CD4-positive, CD25-positive, alpha-beta regulatory T cell (primary cell): ENCODE data around the gene ME2. TPM values are rescaled to one million over a fixed set of nuclear protein-coding genes. Genes with fewer than 3 reads are reported as not detected.
A peak's percentile ranks its signal among the peaks of the same experiment; 100 is the strongest.
"Not testable (repeated sequence)": the region's sequence is repeated elsewhere in the genome, so short reads cannot be mapped to it uniquely, and the experiment has no call there.

Experiments used
- ATAC-seq, 2 donors: fragments of 150-1000 bp; cut with Tn5 transposase; one replicate each; pipeline ENCODE4 v1.10.0; 2021; ENCODE audit warnings: low read depth in 2 of 2, moderate number of reproducible peaks in 2 of 2, moderate library complexity in 1 of 2
- DNase-seq, 3 donors: peaks; one replicate each; pipeline versions ENCODE4 v3.0.0 to v3.0.0-alpha.2; 2012 to 2022; ENCODE audit warnings: mixed read lengths in 1 of 3
- H3K27ac ChIP-seq: one replicate; pipeline ENCODE4 v1.7.0; 2013; ENCODE audit warnings: mild to moderate bottlenecking, low read length; ENCODE audit not compliant: insufficient read depth, poor library complexity, severe bottlenecking
- H3K27me3 ChIP-seq: one replicate; pipeline ENCODE4 v1.7.0; 2013; ENCODE audit warnings: low read length; ENCODE audit not compliant: control insufficient read depth, insufficient read depth
- H3K36me3 ChIP-seq: one replicate; pipeline ENCODE4 v1.7.0; 2013; ENCODE audit warnings: mild to moderate bottlenecking, low read length, moderate library complexity; ENCODE audit not compliant: control insufficient read depth, insufficient read depth
- H3K4me1 ChIP-seq: 2 replicates; pipeline ENCODE4 v1.7.0; 2013; ENCODE audit warnings: mild to moderate bottlenecking, low read length; ENCODE audit not compliant: insufficient read depth, control insufficient read depth, poor library complexity, severe bottlenecking
- H3K4me3 ChIP-seq: one replicate; pipeline ENCODE4 v1.7.0; 2013; ENCODE audit warnings: low read depth, mild to moderate bottlenecking, low read length, moderate library complexity
- H3K9me3 ChIP-seq, 2 experiments: 1 replicate in 1 of 2; 2 replicates in 1 of 2; pipeline ENCODE4 v1.7.0; 2013; ENCODE audit warnings: low read length in 2 of 2, mild to moderate bottlenecking in 1 of 2, moderate library complexity in 1 of 2; ENCODE audit not compliant: control insufficient read depth in 2 of 2
- H3K27ac Mint-ChIP-seq, 3 donors: one replicate each; pipeline ENCODE4 v1.8.0; 2020 to 2022; ENCODE audit warnings: mild to moderate bottlenecking in 3 of 3, mixed read lengths in 3 of 3, moderate library complexity in 2 of 3
- H3K27me3 Mint-ChIP-seq: one replicate; pipeline ENCODE4 v1.8.0; 2022; ENCODE audit warnings: mild to moderate bottlenecking, mixed read lengths
- H3K36me3 Mint-ChIP-seq: one replicate; pipeline ENCODE4 v1.8.0; 2020; ENCODE audit warnings: mixed read lengths
- H3K4me1 Mint-ChIP-seq, 4 donors: one replicate each; pipeline ENCODE4 v1.8.0; 2020 to 2022; ENCODE audit warnings: mixed read lengths in 4 of 4, mild to moderate bottlenecking in 1 of 4
- H3K4me3 Mint-ChIP-seq, 4 donors: one replicate each; pipeline ENCODE4 v1.8.0; 2020 to 2022; ENCODE audit warnings: mild to moderate bottlenecking in 4 of 4, mixed read lengths in 4 of 4, moderate library complexity in 3 of 4
- H3K9me3 Mint-ChIP-seq, 7 donors: one replicate each; pipeline ENCODE4 v1.8.0; 2020 to 2022; ENCODE audit warnings: mixed read lengths in 7 of 7, mild to moderate bottlenecking in 3 of 7, moderate library complexity in 2 of 7
- polyA plus RNA-seq, 4 donors: library from polyadenylated mRNA; unstranded; fragments of 300-500 nt; fragmentation: Illumina TruSeq; gene quantifications; one replicate each; pipeline ENCODE4 v1.2.3, GENCODE V29; 2021
- total RNA-seq: library from RNA; stranded (reverse); gene quantifications from one replicate; pipeline ENCODE4 v1.2.3, GENCODE V29; 2022

ME2 gene
- total RNA-seq (29.5 TPM), polyA plus RNA-seq (10 to 100 TPM; 35.9 to 45.4 (median 41.2) TPM)

DNA sequence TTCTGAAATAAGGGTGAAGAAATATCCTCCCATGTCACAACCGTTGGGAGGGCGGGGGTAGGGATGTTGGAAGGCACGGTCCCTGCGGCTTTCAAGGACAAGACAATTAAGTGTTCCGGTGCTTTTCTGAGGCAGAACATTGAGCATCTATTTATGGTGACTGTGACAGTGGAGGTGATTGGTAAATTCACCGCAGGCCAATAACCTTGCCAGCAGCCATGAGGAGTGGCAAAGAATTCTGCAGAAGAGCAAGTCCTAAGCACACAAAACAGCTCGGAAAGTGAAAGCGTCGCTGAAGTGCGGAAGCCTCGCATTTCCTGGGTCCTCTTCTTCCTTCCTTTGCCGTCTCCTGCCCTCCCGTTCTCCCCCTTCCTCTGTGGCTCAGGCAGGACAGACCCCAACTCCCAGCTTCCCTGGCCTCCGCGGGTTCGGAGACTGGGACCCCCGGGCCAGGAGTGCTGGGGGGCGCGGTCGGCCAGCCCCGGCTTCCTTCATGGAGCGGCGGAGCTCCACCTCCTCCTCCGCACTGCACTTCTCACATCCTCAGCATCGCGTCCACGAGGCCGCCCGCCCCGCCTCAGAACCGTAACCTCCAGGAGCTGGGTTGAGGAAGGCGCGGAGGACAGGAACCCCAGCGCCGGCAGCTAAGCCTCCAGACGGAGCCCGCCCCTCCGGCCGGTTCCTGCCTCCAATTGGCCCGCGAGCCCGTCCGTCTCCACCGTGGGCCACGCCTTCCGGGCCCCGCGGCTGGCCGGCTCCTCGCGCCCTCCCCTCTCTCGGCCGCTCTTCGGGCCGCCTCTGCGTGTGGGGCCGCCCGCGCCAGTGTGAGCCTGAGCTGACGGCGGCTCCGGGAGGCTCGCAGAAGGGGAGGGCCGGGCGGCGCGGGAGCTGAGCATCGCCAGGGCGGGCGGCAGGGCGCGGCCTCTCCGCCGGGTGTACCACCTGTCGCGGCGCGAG, at the start of gene ME2:
ME2 (plus strand) TSS at position 774 of the 957 bp plus-strand sequence. CDS start 16,703 bp downstream, outside the sequence.
- H3K4me1 Mint-ChIP-seq, result peaks cover 16 to 41% (median 29%) of the 10 kb centered on the region in 4 donors
- peak within 1 kb of the TSS; percentile 96 to 100 (median 98) for H3K4me3 Mint-ChIP-seq
- peak within 1 kb of the TSS; percentile 96 to 99 (median 96) for H3K27ac Mint-ChIP-seq

DNA sequence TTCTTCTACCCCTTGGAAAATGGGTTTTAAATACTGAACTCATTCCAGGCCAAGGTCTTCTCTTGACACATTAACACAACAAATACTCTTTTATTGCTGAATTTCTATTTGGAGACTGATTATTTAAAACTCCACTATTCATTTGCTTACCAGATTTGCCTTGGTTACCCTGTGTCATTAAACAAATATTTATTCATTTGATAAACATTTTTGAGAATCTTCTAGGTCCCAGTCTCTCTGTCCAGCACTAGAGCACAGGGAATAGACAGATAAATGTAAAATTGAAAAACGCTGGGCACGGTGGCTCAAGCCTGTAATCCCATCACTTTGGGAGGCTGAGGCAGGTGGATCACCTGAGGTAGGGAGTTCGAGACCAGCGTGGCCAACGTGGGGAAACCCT, 49.3 kb upstream of the ME2 start:
- Mint-ChIP-seq H3K27me3 (peaks cover 14% of the 10 kb centered on the region), H3K4me1 (no peaks in the 10 kb centered on the region), H3K27ac (no peak overlapping the region), H3K36me3 (no peaks in the 10 kb centered on the region), H3K4me3 (no peak overlapping the region), H3K9me3 (no peaks in the 10 kb centered on the region)
- no peaks in the 10 kb centered on the region for H3K9me3 ChIP-seq
- ATAC-seq (no peak), DNase-seq (no peak)
- no peaks in the 10 kb centered on the region for H3K4me1 ChIP-seq
- no peaks in the 10 kb centered on the region for H3K27me3 ChIP-seq
- no peak overlapping the region for H3K4me3 ChIP-seq
- H3K27ac ChIP-seq, result no peak overlapping the region
- no peaks in the 10 kb centered on the region for H3K36me3 ChIP-seq

More for the DNA sequence above, at the start of gene ME2:
- no peaks in the 10 kb centered on the region for H3K36me3 ChIP-seq
- DNase-seq, result peak; percentile 84 to 94 (median 86)
- Mint-ChIP-seq H3K27me3 (peaks cover 6% of the 10 kb centered on the region), H3K9me3 (no peaks in the 10 kb centered on the region), H3K36me3 (no peaks in the 10 kb centered on the region)
- ATAC-seq, result peak; percentile 92
- H3K4me3 ChIP-seq, result peak within 1 kb of the TSS; percentile 94
- no peaks in the 10 kb centered on the region for H3K9me3 ChIP-seq
- peak within 1 kb of the TSS; percentile 96 for H3K27ac ChIP-seq
- H3K27me3 ChIP-seq, result peaks cover 6% of the 10 kb centered on the region
- peaks cover 19% of the 10 kb centered on the region for H3K4me1 ChIP-seq

DNA sequence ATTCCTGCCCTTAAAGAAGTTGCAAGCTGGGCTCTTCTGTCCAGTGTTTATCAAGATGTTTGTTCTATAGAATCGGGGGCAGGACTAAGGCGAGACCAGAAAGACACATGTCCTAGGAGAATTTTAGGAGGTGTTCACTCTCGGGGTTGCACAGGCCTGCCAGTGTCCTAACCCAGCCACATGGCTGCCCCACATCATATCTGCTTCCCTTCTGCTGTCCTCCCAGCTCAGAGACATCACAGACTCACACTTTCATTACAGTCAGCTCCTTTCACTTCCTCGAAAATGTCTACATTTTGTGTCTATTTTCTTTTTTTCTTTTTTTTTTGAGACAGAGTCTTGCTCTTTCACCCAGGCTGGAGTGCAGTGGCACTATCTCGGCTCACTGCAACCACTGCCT, 48.4 kb upstream of the ME2 start:
- H3K4me3 Mint-ChIP-seq, result no peak overlapping the region
- Histone ChIP-seq H3K4me1 (no peaks in the 10 kb centered on the region), H3K27me3 (no peaks in the 10 kb centered on the region), H3K4me3 (no peak overlapping the region), H3K27ac (no peak overlapping the region), H3K9me3 (no peaks in the 10 kb centered on the region), H3K36me3 (no peaks in the 10 kb centered on the region)
- ATAC-seq (no peak), DNase-seq (no peak)
- H3K27ac Mint-ChIP-seq, result no peak overlapping the region
- H3K9me3 Mint-ChIP-seq, result no peaks in the 10 kb centered on the region
- peaks cover 14% of the 10 kb centered on the region for H3K27me3 Mint-ChIP-seq
- no peaks in the 10 kb centered on the region for H3K36me3 Mint-ChIP-seq
- no peaks in the 10 kb centered on the region for H3K4me1 Mint-ChIP-seq

DNA sequence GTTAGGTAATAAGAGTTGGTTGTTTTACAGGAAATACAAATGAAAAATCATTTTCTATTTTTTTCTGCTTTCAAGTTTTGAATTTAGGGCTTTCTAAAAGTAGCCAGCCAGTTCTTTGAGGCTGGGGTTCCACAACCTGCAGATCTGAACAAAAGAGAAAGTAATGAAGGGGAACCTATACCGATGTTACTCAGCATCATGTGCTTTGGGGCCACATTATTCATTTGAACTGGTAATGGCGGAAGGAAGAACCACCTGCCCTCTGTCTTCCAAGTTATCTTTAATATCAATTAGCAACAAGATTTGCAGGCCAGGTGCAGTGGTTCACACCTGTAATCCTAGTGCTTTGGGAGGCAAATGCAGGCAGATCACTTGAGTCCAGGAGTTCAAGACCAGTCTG, 46.2 kb upstream of the ME2 start:
- no peak overlapping the region for H3K27ac Mint-ChIP-seq
- no peaks in the 10 kb centered on the region for H3K4me1 Mint-ChIP-seq
- H3K4me3 ChIP-seq, result no peak overlapping the region
- ATAC-seq, result no peak
- no peak for DNase-seq
- H3K9me3 ChIP-seq, result no peaks in the 10 kb centered on the region
- H3K36me3 Mint-ChIP-seq, result no peaks in the 10 kb centered on the region
- no peak overlapping the region for H3K27ac ChIP-seq
- no peaks in the 10 kb centered on the region for H3K4me1 ChIP-seq
- H3K27me3 ChIP-seq, result no peaks in the 10 kb centered on the region
- H3K9me3 Mint-ChIP-seq, result no peaks in the 10 kb centered on the region
- no peak overlapping the region for H3K4me3 Mint-ChIP-seq
- no peaks in the 10 kb centered on the region for H3K36me3 ChIP-seq
- peaks cover 14% of the 10 kb centered on the region for H3K27me3 Mint-ChIP-seq

DNA sequence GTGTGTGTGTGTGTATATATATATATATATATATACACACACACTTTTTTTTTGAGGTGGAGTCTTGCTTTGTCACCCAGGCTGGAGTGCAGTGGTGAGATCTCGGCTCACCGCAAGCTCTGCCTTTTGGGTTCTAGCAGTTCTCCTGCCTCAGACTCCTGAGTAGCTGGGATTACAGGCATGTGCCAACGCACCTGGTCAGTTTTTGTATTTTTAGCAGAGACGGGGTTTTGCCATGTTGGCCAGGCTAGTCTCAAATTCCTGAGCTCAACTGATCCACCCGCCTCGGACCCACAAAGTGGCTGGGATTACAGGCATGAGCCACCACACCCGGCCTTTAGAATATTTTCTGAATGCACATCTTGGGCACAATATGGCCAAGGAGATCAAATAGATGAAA, 45.4 kb upstream of the ME2 start:
- H3K4me3 ChIP-seq, H3K36me3 Mint-ChIP-seq, H3K4me1 Mint-ChIP-seq, H3K4me3 Mint-ChIP-seq, H3K27ac ChIP-seq, ATAC-seq, H3K4me1 ChIP-seq, H3K27me3 ChIP-seq, H3K27ac Mint-ChIP-seq, H3K36me3 ChIP-seq, DNase-seq, H3K9me3 Mint-ChIP-seq, H3K9me3 ChIP-seq: not testable (repeated sequence)
- peaks cover 14% of the 10 kb centered on the region for H3K27me3 Mint-ChIP-seq

DNA sequence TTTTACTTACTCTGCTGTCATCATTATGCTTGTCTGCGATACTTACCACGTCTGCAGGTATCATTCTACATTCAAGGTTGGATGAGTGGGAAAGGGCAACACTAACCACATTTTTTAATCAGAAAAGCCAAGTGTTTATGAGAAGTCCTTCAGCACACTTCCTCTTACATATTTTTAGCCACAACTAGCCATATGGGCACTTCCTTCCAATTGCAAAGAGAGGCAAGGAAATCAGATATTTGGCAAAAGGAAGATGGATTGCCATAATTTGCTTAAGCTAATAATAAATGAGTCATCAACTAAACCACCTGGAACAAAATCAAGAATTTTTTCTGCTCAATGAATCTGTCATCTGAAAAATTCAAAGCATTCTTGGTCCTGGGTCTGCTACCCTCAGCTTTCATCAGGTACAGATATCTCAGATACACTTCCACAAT, 42.4 kb upstream of the ME2 start:
- peaks cover 3% of the 10 kb centered on the region for H3K27me3 ChIP-seq
- no peaks in the 10 kb centered on the region for H3K9me3 ChIP-seq
- Mint-ChIP-seq H3K27ac (peak overlapping the region in 1 of 3 donors; percentile 2), H3K27me3 (peaks cover 6% of the 10 kb centered on the region), H3K36me3 (no peaks in the 10 kb centered on the region), H3K4me1 (no peaks in the 10 kb centered on the region), H3K4me3 (no peak overlapping the region), H3K9me3 (no peaks in the 10 kb centered on the region)
- no peaks in the 10 kb centered on the region for H3K36me3 ChIP-seq
- DNase-seq (no peak), ATAC-seq (no peak)
- no peak overlapping the region for H3K4me3 ChIP-seq
- H3K27ac ChIP-seq, result no peak overlapping the region
- no peaks in the 10 kb centered on the region for H3K4me1 ChIP-seq

DNA sequence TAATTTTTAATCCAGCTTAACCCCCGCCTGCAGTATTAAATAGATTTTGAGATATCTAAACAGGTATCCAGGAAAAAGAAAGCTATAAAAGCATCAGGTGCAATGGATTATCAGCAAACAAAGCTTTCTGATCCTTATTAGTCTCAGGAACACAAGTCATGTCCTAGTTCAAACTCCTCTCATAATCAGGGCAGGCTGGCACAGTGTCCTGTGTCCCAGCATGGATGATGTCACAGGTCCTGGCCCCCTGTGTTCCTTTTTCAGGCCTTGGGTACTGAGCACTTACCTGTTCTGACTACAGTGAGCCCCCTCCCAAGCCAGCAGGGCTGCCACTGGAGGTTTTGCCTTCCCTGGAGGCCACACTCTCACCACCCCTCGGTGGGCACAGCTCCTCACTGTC, 39.6 kb upstream of the ME2 start:
- no peak for ATAC-seq
- H3K36me3 Mint-ChIP-seq, result no peaks in the 10 kb centered on the region
- no peaks in the 10 kb centered on the region for H3K4me1 ChIP-seq
- DNase-seq, result no peak
- H3K9me3 ChIP-seq, result no peaks in the 10 kb centered on the region
- H3K27me3 ChIP-seq, result peaks cover 3% of the 10 kb centered on the region
- H3K27ac ChIP-seq, result no peak overlapping the region
- H3K4me3 Mint-ChIP-seq, result no peak overlapping the region
- no peak overlapping the region for H3K27ac Mint-ChIP-seq
- H3K27me3 Mint-ChIP-seq, result peaks cover 10% of the 10 kb centered on the region
- no peaks in the 10 kb centered on the region for H3K36me3 ChIP-seq
- H3K4me3 ChIP-seq, result no peak overlapping the region
- H3K9me3 Mint-ChIP-seq, result no peaks in the 10 kb centered on the region
- no peaks in the 10 kb centered on the region for H3K4me1 Mint-ChIP-seq

DNA sequence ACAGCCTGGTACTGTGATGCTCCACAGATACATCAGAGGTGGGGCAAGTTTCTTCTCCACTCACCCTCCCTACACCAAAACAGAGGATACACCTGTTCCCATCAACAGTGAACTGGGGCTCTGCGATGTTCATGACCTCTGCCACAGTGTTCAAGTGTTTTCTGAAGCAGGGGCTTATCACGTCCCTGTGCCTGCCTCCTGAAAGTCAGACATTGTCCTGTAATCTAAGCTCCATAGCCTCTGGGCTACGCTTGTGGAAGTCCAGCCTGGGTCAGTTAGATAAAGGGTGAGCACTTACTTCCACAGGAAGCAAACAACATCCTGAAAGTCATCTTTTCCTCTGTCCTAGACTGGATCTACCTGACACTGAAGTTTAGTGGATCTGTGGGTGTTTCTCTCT, 38.9 kb upstream of the ME2 start:
- Mint-ChIP-seq H3K9me3 (no peaks in the 10 kb centered on the region), H3K4me1 (no peaks in the 10 kb centered on the region), H3K36me3 (no peaks in the 10 kb centered on the region), H3K27ac (no peak overlapping the region), H3K4me3 (no peak overlapping the region), H3K27me3 (peaks cover 10% of the 10 kb centered on the region)
- no peak overlapping the region for H3K27ac ChIP-seq
- no peaks in the 10 kb centered on the region for H3K4me1 ChIP-seq
- DNase-seq (no peak), ATAC-seq (no peak)
- H3K36me3 ChIP-seq, result no peaks in the 10 kb centered on the region
- no peak overlapping the region for H3K4me3 ChIP-seq
- no peaks in the 10 kb centered on the region for H3K9me3 ChIP-seq
- peaks cover 3% of the 10 kb centered on the region for H3K27me3 ChIP-seq
